ENCODE data around the gene HSPA1B.
"Not testable (repeated sequence)": the region's sequence is repeated elsewhere in the genome, so short reads cannot be mapped to it uniquely, and the experiment has no call there.

Gene HSPA1B

DNA sequence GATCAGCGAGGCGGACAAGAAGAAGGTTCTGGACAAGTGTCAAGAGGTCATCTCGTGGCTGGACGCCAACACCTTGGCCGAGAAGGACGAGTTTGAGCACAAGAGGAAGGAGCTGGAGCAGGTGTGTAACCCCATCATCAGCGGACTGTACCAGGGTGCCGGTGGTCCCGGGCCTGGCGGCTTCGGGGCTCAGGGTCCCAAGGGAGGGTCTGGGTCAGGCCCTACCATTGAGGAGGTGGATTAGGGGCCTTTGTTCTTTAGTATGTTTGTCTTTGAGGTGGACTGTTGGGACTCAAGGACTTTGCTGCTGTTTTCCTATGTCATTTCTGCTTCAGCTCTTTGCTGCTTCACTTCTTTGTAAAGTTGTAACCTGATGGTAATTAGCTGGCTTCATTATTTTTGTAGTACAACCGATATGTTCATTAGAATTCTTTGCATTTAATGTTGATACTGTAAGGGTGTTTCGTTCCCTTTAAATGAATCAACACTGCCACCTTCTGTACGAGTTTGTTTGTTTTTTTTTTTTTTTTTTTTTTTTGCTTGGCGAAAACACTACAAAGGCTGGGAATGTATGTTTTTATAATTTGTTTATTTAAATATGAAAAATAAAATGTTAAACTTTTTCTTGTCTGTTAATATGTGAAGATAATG, 2.2 kb downstream of the HSPA1B start:
- DNase-seq (ENCODE audit: low read depth): no peak

DNA sequence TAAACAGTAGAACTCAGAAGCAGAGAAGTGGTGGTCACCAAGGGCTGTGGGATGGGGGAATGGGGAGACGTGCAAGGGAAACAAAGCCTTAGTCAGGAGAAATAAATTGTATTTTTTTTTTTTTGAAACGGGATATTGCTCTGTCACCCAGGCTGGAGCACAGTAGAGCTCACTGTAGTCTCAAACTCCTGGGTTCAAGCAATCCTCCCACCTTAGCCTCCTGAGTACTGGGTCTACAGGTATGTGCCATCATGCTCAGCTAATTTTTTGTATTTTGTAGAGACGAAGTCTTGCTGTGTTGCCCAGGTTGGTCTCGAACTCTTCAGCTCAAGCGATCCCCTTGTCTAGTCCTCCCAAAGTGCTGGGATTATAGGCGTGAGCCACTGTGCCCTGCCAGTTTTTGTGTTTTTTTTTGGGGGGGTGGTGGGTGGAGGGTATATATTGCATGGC, 3.4 kb downstream of the HSPA1B start:
- no peak for DNase-seq (ENCODE audit: low read depth)

DNA sequence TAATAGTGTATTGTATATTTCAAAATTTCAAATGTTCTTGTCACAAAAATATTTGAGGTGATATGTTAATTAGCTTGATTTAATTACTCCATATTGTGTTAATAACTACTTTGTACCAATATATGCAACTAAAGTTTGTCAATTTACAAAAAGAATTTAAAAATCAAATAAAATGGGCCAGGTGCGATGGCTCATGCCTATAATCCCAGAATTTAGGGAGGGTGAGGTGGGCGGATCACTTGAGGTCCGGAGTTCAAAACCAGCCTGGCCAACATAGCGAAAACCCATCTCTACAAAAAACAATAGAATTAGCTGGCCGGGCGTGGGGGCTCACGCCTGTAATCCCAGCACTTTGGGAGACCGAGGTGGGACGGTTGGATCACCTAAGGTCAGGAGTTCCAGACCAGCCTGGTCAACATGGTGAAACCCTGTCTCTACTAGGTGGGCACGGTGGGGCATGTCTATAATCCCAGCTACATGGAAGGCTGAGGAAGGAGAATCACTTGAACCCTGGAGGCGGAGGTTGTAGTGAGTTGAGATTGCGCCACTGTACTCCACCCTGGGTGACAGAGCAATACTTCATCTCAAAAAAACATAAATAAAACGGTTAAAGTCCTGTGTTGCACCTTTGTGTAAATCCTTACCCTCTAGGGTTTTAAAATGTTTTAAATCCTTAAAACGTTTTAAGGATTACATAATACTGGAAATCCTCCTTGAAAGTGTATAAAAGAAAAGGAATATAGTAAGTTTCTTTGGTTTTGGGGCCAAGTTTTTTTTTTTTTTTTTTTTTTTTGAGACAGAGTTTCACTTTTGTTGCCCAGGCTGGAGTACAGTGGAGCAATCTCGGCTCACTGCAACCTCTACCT, 4.0 kb downstream of the HSPA1B start:
- DNase-seq (ENCODE audit: low read depth): no peak

DNA sequence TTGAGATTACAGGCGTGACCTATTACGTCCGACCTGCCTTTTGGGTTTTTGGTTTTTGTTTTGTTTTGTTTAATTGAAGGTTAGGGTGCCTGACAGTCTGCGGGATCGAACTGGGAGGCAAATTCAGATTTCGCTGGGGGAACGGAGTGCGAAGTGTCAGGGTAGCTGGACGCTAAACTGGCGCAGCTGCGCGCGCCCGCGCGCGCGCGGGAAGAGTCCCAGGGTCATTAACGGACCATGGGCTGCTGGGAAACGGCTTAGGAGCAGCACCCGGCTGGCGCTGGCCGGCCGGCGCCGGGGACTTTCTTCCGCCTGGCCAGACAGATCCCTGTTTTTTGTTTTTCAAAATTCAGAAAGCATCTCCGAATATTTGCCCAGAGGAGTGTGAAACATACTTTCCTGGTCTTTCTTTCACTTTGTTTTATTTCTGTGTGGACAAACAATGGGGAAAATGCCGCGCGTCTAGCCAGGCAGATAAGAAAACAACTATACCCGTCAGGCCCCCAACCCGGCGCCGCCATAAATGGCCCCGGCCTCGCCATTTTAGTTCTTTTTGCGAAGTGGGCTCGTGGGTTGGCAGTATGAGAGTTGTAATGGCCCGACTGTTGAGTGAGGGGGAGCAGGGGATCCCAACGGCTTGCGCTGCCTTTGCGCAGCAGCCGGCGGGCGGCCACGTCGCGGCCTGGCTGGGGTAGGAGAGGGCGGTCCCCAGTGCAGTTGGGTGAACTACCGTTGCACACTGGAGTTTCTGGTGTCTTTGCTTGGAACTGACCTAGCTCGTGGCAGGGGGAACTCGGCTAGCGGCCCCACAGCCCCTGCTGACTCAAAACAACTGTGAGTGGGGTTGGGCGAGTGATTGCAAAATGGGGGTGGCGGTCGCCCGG, 7.1 kb downstream of the HSPA1B start:
- peak; percentile 76 for DNase-seq (ENCODE audit: low read depth)

DNA sequence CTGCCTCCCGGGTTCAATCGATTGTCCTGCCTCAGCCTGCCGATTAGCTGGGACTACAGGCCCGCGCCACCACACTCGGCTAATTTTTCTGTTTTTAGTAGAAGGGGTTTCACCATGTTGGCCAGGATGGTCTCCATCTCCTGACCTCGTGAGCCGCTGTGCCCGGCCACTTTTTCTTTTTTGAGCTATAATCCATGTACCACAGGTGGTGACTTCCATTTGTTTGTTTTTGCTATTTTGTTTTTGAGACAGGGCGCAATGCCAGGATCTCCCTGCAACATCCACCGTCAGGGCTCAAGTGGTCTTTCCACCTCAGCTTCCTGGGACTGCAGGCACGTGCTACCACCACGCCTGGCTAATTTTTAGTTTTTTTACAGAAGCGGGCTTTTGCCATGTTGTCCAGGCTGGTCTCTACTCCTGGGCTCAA, 8.5 kb downstream of the HSPA1B start:
- DNase-seq (ENCODE audit: low read depth): no peak

DNA sequence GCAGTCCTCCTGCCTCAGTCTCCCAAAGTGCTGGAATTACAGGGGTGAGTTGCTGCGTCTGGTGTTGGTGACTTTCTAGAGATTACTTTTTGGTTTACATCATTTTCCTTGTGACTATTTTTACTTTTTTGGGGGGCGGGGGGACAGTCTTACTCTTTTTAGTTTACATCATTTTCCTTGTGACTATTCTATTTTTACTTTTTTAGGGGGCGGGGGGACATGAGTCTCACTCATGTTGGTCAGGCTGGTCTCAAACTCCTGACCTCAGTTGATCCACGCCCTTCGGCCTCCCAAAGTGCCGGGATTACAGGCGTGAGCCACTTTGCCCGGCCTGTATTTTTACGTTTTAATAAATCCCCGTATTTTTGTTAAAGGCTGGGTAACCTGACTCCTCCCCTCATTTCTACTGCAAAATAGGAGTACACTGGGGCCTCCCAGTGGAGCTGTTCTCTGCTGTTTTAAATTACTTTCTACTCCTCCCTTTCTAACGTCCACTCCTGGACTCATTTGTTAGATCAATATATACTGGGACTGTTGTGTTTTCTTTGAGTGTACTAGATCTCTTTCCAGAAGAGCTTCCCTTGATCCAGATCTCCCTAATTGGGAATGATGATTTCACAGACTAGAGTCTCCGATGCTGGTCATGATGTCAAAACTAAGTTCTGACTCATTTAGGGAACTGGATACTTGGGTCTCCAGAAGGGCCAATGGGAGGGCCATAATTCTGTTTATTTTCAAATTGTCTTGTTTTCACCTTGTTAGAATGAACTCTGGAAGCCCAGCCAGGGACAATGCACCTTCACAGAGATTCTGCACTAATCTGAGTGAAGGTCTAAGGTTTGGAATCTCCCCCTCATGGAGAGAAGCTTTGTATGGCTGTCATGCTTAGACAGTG, 9.2 kb downstream of the HSPA1B start:
- no peak for DNase-seq (ENCODE audit: low read depth)

DNA sequence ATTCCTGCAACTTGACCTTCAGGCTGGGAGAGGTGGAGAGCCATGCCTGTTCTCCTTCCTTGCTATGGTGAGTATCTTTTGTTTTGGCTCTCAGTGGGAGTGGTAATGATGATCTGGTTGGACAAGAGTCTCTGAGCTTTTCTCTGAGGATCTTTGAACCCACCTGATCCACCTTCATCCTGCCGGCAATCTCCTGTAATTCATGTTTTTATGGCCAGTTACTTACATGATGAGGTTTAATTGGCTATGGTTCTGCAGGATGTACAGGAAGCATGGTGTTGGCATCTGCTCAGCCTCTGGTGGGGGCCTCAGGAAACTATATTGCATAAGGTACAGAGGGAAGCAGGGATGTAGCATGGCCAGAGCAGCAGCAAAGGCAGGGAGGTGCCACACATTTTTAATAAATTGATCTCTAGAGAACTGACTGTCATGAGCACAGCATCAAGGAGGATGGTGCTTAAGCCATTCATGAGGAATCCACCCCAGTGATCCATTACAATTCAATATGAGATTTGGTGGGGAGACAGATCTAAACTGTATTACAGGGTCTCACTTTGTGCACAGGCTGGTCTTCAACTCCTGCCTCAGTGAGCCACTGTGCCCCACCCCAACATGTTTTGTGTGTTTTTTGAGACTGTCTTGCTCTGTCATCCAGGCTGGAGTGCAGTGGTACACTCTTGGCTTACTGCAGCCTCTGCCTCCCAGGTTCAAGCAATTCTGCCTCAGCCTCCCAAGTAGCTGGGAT, 10.0 kb downstream of the HSPA1B start:
- no peak for DNase-seq (ENCODE audit: low read depth)

DNA sequence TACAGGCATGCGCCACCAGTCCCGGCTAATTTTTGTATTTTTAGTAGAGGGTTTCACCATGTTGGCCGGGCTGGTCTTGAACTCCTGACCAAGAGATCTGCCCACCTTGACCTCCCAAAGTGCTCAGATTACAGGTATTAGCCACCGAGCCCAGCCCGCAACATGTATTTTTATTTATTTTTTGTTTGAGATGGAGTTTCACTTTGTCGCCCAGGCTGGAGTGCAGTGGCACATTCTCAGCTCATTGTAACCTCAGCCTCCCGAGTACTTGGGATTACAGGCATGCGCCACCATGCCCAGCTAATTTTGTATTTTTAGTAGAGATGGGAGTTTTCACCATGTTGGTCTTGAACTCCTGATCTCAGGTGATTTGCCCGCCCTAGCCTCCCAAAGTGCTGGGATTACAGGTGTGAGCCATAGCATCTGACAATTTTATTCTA, 10.6 kb downstream of the HSPA1B start:
- DNase-seq (ENCODE audit: low read depth): not testable (repeated sequence)

DNA sequence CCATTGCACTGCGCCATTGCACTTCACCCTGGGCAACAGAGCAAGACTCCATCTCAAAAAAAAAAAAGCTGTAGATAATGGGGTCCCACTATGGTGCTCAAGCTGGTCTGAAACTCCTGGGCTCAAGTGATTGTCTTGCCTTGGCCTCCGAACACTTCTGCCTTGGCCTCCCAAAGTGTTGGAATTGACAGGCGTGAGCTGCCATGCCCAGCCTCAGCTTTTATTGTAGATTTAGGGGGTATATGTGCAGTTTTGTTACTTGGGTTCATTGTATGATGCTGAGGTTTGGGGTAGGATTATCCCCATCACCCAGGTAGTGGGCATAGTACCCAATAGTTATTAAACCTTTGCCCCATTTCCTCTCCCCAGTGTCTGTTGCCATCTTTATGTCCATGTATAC, 11.4 kb downstream of the HSPA1B start:
- no peak for DNase-seq (ENCODE audit: low read depth)

DNA sequence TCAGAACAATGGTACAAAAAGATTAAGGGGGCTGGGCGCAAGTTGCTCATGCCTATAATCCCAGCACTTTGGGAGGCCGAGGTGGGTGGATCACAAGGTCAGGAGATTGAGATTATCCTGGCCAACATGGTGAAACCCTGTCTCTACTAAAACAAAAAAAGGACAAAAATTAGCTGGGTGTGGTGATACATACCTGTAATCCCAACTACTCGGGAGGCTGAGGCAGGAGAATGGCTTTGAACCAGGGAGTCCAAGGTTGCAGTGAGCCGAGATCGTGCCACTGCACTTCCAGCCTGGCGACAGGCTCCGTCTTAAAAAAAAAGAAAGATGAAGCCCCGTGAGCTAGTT, 12.2 kb downstream of the HSPA1B start:
- not testable (repeated sequence) for DNase-seq (ENCODE audit: low read depth)

GRCh38 chr6:31842053-31842452, 14.5 kb downstream of the HSPA1B start:
- DNase-seq (ENCODE audit: low read depth): no peak

DNA sequence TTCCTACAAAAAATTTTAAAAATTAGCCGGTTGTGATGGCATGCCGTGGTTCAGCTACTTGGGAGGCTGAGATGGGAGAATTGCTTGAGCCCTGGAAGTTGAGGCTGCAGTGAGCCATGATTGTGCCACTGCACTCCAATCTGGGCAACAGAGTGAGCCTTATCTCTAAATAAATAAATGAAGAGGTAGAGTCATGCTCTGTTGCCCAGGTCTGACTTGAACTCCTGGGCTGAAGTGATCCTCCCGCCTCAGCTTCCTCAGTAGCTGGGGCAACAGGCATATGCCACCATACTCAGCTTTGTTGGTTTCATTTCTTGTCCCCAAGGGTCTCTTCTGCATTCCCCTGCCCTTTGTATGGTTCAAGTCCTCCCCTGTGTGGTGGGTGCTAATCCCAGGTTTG, 17.0 kb downstream of the HSPA1B start:
- no peak for DNase-seq (ENCODE audit: low read depth)

- DNase-seq (ENCODE audit: low read depth): no peak
Observed at GRCh38 chr6:31847276-31847978, 19.9 kb downstream of the HSPA1B start.

DNA sequence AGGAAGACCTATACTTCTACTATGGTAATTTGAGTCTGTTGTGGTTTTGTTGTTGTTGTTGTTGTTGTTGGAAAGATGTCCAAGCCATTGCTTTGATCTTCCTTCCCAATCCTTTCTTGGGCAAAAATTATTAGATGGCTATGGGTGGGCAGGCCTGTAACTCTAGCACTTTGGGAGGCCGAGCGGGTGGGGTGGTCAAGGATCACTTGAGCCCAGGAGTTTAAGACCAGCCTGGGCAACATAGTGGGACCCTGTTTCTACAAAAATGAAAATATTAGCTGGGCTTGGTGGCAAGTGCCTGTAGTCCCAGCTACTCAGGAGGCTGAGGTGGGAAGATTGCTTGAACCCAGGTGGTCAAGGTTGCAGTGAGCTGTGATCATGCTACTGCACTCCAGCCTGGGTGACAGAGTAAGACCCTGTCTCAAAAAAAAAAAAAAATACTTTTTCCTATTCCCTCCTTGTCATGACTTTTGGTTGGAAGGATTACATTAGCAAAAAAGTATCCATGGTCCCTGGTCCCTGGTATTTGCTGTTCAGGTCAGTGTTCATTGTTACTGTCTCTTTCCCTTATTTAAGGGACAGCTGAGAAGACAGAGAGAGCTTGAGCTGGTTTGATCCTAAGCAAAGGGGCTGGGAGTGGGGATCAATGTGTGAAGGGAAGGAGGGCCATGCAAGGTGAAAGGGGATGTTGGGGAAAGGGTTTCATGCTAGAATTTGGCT, 23.4 kb downstream of the HSPA1B start:
- DNase-seq (ENCODE audit: low read depth): no peak

- DNase-seq (ENCODE audit: low read depth): no peak
Observed at GRCh38 chr6:31851485-31851832, 23.9 kb downstream of the HSPA1B start.

DNA sequence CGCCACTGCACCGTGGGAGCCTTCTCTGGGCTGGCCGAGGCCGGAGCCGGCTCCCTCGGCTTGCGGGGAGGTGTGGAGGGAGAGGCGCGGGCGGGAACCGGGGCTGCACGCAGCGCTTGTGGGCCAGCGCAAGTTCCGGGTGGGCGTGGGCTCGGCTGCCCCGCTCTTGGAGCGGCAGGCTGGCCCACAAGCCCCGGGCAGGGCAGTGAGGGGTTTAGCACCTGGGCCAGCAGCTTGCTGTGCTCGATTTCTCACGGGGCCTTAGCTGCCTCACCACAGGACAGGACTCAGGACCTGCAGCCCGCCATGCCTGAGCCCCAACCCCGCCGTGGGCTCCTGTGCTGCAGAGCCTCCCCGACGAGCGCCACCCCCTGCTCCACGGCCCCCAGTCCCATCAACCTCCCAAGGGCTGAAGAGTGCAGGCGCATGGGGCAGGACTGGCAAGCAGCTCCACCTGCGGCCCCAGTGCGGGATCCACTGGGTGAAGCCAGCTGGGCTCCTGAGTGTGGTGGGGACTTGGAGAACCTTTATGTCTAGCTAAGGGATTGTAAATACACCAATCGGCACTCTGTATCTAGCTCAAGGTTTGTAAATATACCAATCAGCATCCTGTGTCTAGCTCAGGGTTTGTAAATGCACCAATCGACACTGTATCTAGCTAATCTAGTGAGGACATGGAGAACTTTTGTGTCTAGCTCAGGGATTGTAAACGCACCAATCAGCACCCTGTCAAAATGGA, 24.6 kb downstream of the HSPA1B start:
- not testable (repeated sequence) for DNase-seq (ENCODE audit: low read depth)

DNA sequence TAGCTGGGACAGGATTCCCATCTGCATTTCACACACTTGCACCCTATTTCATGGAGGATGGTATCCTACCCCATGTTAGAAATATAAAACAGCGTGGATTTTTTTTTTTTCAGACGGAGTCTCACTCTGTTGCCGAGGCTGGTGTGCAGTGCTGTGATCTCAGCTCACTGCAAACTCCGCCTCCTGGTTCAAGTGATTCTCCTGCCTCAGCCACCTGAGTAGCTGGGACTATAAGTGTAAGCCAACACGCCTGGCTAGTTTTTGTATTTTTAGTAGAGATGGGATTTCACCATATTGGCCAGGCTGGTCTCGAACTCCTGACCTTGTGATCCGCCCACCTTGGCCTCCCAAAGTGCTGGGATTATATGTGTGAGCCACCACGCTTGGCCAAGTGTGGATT, 30.2 kb downstream of the HSPA1B start:
- DNase-seq (ENCODE audit: low read depth): not testable (repeated sequence)

DNA sequence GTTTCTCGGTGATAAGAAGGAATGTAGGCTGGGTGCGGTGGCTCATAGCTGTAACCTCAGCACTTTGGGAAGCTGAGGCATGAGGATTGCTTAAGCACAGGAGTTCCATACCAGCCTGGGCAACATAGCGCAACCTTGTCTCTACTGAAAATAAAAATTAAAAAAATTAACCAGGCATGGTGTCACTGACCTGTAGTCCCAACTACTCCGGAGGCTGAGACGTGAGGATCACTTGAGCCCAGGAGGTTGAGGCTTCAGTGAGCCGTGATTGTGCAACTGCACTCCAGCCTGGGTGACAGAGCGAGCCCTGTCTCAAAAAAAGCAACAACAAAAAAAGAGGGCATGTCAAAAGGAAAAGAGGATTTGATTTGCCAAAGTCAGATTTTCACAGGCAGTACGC, 31.2 kb downstream of the HSPA1B start:
- no peak for DNase-seq (ENCODE audit: low read depth)

DNA sequence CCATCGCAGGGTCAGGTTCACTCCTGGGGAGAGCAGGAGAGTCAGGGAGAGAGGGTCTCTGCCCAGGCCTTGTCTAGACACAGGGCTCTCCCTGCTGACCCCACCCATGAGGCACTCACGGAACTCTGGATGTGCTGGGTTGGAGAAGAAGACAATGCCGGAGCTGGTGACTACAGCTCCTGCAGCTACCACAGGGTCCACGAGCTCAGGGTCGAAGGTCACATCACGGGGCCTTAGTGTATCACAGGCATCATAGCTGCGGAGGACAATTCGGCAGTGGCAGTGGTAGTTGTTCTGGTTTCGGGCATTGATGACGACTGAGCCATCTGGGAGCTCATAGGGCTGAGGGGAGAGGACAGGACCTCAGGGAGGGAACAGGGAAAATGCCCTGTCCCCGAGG, 32.4 kb downstream of the HSPA1B start:
- no peak for DNase-seq (ENCODE audit: low read depth)

Measured in activated T-cell treated with anti-CD3 and anti-CD28 coated beads for 1 hour (primary cell).